Lower leg skin (tissue), 3 donors: ENCODE results near the gene COBL.

Experiments
- POLR2A ChIP-seq, 2 donors: fragments of 450-650 bp; IDR thresholded peaks; one replicate each; pipeline ENCODE4 v1.6.1; 2016 to 2017; ENCODE audit warnings: antibody characterized with exemption in 2 of 2, mild to moderate bottlenecking in 1 of 2, moderate library complexity in 1 of 2
- TF ChIP-seq, protein P1 (sequence below), 3 donors: fragments of 450-650 bp; IDR thresholded peaks; one replicate each; pipeline ENCODE4 v1.5.1; 2016; ENCODE audit warnings: antibody characterized with exemption in 3 of 3, mild to moderate bottlenecking in 3 of 3, moderate library complexity in 2 of 3

DNA sequence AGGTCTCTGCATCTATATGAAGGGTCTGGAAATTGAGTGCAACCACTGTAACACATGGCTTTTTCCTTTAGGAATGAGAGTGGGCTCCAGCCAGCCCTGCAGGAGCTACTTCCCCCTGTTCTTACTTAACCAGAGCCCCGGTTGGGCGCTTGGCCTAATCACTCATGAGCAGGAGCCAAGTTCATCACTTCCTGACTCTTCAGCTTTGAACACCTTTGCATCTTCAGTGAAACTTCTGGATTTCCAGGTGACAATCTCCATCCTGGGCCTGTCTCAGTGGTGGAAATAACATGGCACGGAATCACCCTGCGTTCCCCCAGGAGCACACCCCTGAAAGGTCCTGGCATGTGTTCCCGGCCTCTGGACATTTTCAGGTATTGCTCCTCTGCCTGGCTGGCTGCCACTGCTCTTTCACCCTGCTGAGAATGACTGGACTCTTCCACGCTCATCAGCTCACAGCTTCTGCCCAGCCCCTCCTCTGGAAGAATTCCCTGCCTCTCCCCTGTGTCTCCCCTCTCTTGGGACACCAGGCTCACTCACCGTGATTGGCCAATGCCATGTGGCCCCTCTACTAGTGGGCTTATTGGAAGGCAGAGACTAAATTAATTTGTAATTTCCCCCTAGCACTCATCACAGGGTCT, 304.8 kb downstream of the COBL start:
- TF ChIP-seq, protein P1, sequence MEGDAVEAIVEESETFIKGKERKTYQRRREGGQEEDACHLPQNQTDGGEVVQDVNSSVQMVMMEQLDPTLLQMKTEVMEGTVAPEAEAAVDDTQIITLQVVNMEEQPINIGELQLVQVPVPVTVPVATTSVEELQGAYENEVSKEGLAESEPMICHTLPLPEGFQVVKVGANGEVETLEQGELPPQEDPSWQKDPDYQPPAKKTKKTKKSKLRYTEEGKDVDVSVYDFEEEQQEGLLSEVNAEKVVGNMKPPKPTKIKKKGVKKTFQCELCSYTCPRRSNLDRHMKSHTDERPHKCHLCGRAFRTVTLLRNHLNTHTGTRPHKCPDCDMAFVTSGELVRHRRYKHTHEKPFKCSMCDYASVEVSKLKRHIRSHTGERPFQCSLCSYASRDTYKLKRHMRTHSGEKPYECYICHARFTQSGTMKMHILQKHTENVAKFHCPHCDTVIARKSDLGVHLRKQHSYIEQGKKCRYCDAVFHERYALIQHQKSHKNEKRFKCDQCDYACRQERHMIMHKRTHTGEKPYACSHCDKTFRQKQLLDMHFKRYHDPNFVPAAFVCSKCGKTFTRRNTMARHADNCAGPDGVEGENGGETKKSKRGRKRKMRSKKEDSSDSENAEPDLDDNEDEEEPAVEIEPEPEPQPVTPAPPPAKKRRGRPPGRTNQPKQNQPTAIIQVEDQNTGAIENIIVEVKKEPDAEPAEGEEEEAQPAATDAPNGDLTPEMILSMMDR (IDR thresholded peaks at IDR 0.05): no peak
- TF ChIP-seq POLR2A (IDR thresholded peaks at IDR 0.05): no peak
